ENCODE results near the gene ANXA6.

GRCh38 chr5:151055336-151055735, 102.2 kb downstream of the ANXA6 start:
- no peak for TF ChIP-seq CTCF (IDR thresholded peaks at IDR 0.05)
- TF ChIP-seq POLR2AphosphoS5 (IDR thresholded peaks at IDR 0.05): no peak

Data from gastroesophageal sphincter (tissue), 3 donors.